LNCaP clone FGC (cell line): Measurements from ENCODE around the gene KCTD17.

ENCODE experiments used
- DNase-seq: peaks from one replicate; pipeline ENCODE4 v3.0.0-alpha.2; 2011; ENCODE audit warnings: low read depth
- H3K4me3 ChIP-seq: 2 replicates; pipeline ENCODE4 v1.5.1; 2011; ENCODE audit warnings: mild to moderate bottlenecking, low read depth, low read length, control low read depth
- CTCF ChIP-seq: IDR thresholded peaks from 2 replicates; pipeline ENCODE4 v1.5.1; 2012; ENCODE audit warnings: mild to moderate bottlenecking; ENCODE audit not compliant: control insufficient read depth, insufficient read depth; ENCODE audit errors: extremely low read depth

KCTD17 gene

GRCh38 chr22:37060801-37061610, 9.5 kb downstream of the KCTD17 start:
- DNase-seq: no peak
- no peak for TF ChIP-seq CTCF
- H3K4me3 ChIP-seq: no peak overlapping the region

- no peak overlapping the region for H3K4me3 ChIP-seq
- no peak for TF ChIP-seq CTCF
- no peak for DNase-seq
Observed at GRCh38 chr22:37061611-37062375, 10.3 kb downstream of the KCTD17 start.

GRCh38 chr22:37062376-37062675, 10.8 kb downstream of the KCTD17 start:
- no peak for DNase-seq
- TF ChIP-seq CTCF: no peak
- no peak overlapping the region for H3K4me3 ChIP-seq

GRCh38 chr22:37062702-37063381, 11.3 kb downstream of the KCTD17 start:
- no peak for DNase-seq
- no peak for TF ChIP-seq CTCF
- H3K4me3 ChIP-seq: no peak overlapping the region

GRCh38 chr22:37063431-37064420, 12.2 kb downstream of the KCTD17 start:
- no peak overlapping the region for H3K4me3 ChIP-seq
- no peak for DNase-seq
- TF ChIP-seq CTCF: no peak

- no peak overlapping the region for H3K4me3 ChIP-seq
- TF ChIP-seq CTCF: no peak
- no peak for DNase-seq
Observed at GRCh38 chr22:37064553-37064952, 13.0 kb downstream of the KCTD17 start.
